Astrocyte of the spinal cord (primary cell): Measurements from ENCODE around the gene KAT7.

Source experiments
- DNase-seq: peaks from one replicate; pipeline ENCODE4 v3.0.0; 2011; ENCODE audit warnings: low read depth, low spot score
- H3K4me3 ChIP-seq: 2 replicates; pipeline ENCODE4 v1.5.1; 2011; ENCODE audit warnings: low read depth, mild to moderate bottlenecking, low read length, moderate library complexity
- CTCF ChIP-seq: IDR thresholded peaks from 2 replicates; pipeline ENCODE4 v1.5.1; 2012; ENCODE audit warnings: low read depth, mild to moderate bottlenecking, low read length, inconsistent platforms
- in situ Hi-C: cut with HindIII; loops from 2 replicates; pipeline ENCODE4 v1.10.0; 2017; ENCODE audit warnings: low sequenced_read_pairs

Gene KAT7

GRCh38 chr17:49871211-49871610, 82.7 kb downstream of the KAT7 start:
- H3K4me3 ChIP-seq, result no peak overlapping the region
- TF ChIP-seq CTCF, result no peak
- no peak for DNase-seq
- in situ Hi-C loops, result no loop called here

- no peak for DNase-seq
- TF ChIP-seq CTCF, result no peak
- in situ Hi-C loops, result no loop called here
- H3K4me3 ChIP-seq, result no peak overlapping the region
Measured at GRCh38 chr17:49872754-49873377, 84.4 kb downstream of the KAT7 start.

GRCh38 chr17:49873466-49873865, 85.0 kb downstream of the KAT7 start:
- no peak overlapping the region for H3K4me3 ChIP-seq
- DNase-seq, result no peak
- no peak for TF ChIP-seq CTCF
- in situ Hi-C loops, result no loop called here

DNA sequence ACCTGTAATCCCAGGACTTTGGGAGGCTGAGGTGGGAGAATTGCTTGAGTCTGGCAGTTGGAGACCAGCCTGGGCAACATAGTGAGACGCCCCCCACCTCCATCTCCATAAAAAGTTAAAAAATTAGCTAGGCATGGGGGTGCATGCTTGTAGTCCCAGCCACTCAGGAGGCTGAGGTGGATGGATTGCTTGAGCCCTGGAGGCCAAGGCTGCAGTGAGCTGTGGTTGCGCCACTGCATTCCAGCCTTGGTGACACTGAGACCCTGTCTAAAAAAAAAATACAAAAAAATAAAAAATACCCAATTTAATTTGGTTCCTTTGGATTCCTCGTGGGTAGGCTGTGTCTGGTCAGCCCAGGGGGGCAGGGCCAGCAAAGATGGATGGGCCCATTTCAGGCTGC, 85.4 kb downstream of the KAT7 start:
- TF ChIP-seq CTCF, result no peak
- in situ Hi-C loops, result no loop called here
- no peak overlapping the region for H3K4me3 ChIP-seq
- no peak for DNase-seq

- in situ Hi-C loops, result no loop called here
- TF ChIP-seq CTCF, result no peak
- no peak overlapping the region for H3K4me3 ChIP-seq
- DNase-seq, result no peak
Measured at GRCh38 chr17:49874911-49875310, 86.4 kb downstream of the KAT7 start.

- in situ Hi-C loops, result no loop called here
- no peak for TF ChIP-seq CTCF
- no peak for DNase-seq
- no peak overlapping the region for H3K4me3 ChIP-seq
Measured at GRCh38 chr17:49875685-49876084, 87.2 kb downstream of the KAT7 start.
